ENCODE measurements around the gene CELF1. TPM values are rescaled to one million over a fixed set of nuclear protein-coding genes. Genes with fewer than 3 reads are reported as not detected.

CELF1 gene
- total and polyA plus RNA-seq, 2 of the 4 experiments (the other 2 are of a cell fraction), result 63.3 to 135 TPM

DNA sequence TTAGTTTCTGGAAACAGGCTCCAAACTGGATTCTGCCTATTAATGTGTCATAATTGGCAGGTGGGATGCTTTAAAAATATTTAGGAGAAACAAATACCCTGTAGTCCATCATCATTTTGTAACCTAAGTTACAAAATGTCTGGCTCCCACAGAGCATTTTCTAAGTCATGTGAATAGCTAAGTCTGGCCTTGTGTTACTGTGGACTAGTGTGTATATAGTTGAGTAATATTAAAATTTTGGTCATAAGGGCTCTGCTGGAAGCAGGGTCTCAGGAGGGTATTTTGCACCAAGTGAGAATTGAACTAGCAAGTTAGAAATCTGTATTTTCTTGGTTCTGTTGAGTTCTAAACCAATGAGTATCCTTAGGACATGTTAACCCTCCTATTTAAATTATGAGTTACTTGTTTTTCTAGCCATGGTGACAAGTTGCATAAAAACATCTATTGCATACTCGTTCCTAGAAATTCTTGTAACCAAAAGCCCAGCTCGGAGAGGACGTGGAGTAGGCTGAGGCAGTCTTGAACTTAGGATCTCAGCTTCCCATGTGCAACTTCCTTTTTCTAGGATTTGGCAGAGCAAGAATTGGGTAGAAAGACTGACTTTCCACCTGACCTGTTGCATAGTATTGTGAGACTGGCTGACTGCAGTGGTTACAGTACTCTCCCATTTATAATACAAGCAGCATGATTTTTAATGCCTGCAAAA is 17.9 kb upstream of the CELF1 start:
- POLR2A ChIA-PET (ENCODE audit: unreplicated experiment), result no interaction called here
- Histone ChIP-seq H3K56ac (ENCODE audit: extremely low read depth, insufficient read depth, low read length) (no peak overlapping the region), H4K91ac (ENCODE audit: insufficient read depth, low read depth, low read length) (no peak overlapping the region), H3K79me1 (ENCODE audit: low read depth in 1 of 2, low read length in 2 of 2) (peaks cover 30 to 64% of the 10 kb centered on the region in 2 experiments), H2AK9ac (replicated peaks; ENCODE audit: low read depth, low read length, poor library complexity) (no peak overlapping the region), H2AK5ac (ENCODE audit: low read depth, low read length) (no peak overlapping the region), H3K14ac (replicated peaks; ENCODE audit: low read depth, low read length) (no peak overlapping the region), H2BK15ac (ENCODE audit: low read depth, low read length) (no peak overlapping the region), H2BK5ac (ENCODE audit: low read depth, low read length, poor library complexity, severe bottlenecking) (no peak overlapping the region), H2BK20ac (ENCODE audit: low read depth, low read length) (no peak overlapping the region), H4K5ac (ENCODE audit: low read depth, low read length) (no peak overlapping the region), H4K8ac (ENCODE audit: low read depth in 2 of 2, low read length in 2 of 2) (no peak overlapping the region), H3K4ac (ENCODE audit: low read depth, low read length) (no peak overlapping the region), H3K9me1 (ENCODE audit: insufficient read depth, low read length) (peaks cover 9% of the 10 kb centered on the region), H4K20me1 (ENCODE audit: insufficient read depth, low read length) (peaks cover 13% of the 10 kb centered on the region; the same call in 1 of the 2 replicates), H2BK120ac (ENCODE audit: low read depth, low read length) (no peak overlapping the region), H3K9me3 (ENCODE audit: control insufficient read depth, insufficient read depth, low read length) (no peaks in the 10 kb centered on the region), H3K27me3 (ENCODE audit: control insufficient read depth, insufficient read depth, low read length) (no peaks in the 10 kb centered on the region), H3K4me3 (ENCODE audit: insufficient read depth, low read depth, low read length) (no peak overlapping the region), H3K36me3 (ENCODE audit: control insufficient read depth, insufficient read depth, low read length) (peaks cover 27% of the 10 kb centered on the region), H3K9ac (ENCODE audit: low read depth, low read length) (no peak overlapping the region), H2AFZ (replicated peaks; ENCODE audit: low read length, poor library complexity) (no peak overlapping the region), H3K27ac (ENCODE audit: insufficient read depth, low read length) (no peak overlapping the region), H3K23ac (ENCODE audit: low read depth, low read length) (no peak overlapping the region), H3K4me1 (ENCODE audit: control insufficient read depth, insufficient read depth, low read length) (peaks cover 6% of the 10 kb centered on the region), H3K4me2 (ENCODE audit: low read depth, low read length) (no peak overlapping the region), H3K18ac (ENCODE audit: low read depth, low read length) (no peak overlapping the region)
- TF ChIP-seq CHD1 (IDR thresholded peaks at IDR 0.05; ENCODE audit: low read depth, low read length) (no peak), RAD21 (IDR thresholded peaks at IDR 0.05; ENCODE audit: low read length) (no peak)
- TF ChIP-seq, protein P1, sequence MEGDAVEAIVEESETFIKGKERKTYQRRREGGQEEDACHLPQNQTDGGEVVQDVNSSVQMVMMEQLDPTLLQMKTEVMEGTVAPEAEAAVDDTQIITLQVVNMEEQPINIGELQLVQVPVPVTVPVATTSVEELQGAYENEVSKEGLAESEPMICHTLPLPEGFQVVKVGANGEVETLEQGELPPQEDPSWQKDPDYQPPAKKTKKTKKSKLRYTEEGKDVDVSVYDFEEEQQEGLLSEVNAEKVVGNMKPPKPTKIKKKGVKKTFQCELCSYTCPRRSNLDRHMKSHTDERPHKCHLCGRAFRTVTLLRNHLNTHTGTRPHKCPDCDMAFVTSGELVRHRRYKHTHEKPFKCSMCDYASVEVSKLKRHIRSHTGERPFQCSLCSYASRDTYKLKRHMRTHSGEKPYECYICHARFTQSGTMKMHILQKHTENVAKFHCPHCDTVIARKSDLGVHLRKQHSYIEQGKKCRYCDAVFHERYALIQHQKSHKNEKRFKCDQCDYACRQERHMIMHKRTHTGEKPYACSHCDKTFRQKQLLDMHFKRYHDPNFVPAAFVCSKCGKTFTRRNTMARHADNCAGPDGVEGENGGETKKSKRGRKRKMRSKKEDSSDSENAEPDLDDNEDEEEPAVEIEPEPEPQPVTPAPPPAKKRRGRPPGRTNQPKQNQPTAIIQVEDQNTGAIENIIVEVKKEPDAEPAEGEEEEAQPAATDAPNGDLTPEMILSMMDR (conservative IDR thresholded peaks at IDR 0.05; ENCODE audit: low read depth, low read length), result no peak
- TF ChIP-seq, protein P2, sequence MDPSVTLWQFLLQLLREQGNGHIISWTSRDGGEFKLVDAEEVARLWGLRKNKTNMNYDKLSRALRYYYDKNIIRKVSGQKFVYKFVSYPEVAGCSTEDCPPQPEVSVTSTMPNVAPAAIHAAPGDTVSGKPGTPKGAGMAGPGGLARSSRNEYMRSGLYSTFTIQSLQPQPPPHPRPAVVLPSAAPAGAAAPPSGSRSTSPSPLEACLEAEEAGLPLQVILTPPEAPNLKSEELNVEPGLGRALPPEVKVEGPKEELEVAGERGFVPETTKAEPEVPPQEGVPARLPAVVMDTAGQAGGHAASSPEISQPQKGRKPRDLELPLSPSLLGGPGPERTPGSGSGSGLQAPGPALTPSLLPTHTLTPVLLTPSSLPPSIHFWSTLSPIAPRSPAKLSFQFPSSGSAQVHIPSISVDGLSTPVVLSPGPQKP (IDR thresholded peaks at IDR 0.05; ENCODE audit: borderline replicate concordance, low read depth, low read length), result no peak
- dilution Hi-C loops (cut with HindIII; ENCODE audit: low sequenced_read_pairs, unreplicated experiment), result no loop called here
- intact Hi-C loops (cut with micrococcal nuclease), result no loop called here
- WGBS, 2 experiments (ENCODE audit: extremely low coverage in 2 of 2, insufficient read length in 1 of 2), result no CpG with 5 or more reads among the region's 3 CpGs
- BruUV-seq (replicated peaks), result no TSS peak
- in situ Hi-C loops (cut with MboI; ENCODE audit: low sequenced_read_pairs), result no loop called here
- ATAC-seq (ENCODE audit: low read depth) (no peak), DNase-seq (no peak)
- CTCF ChIA-PET, result interaction anchor here (0.6 kb wide), 1 partner anchor 313 kb away, joined by 4 read pairs; no protein-coding TSS in a partner anchor

All from IMR-90 (cell line).